Measurements from ENCODE around the gene WDR18.

DNA sequence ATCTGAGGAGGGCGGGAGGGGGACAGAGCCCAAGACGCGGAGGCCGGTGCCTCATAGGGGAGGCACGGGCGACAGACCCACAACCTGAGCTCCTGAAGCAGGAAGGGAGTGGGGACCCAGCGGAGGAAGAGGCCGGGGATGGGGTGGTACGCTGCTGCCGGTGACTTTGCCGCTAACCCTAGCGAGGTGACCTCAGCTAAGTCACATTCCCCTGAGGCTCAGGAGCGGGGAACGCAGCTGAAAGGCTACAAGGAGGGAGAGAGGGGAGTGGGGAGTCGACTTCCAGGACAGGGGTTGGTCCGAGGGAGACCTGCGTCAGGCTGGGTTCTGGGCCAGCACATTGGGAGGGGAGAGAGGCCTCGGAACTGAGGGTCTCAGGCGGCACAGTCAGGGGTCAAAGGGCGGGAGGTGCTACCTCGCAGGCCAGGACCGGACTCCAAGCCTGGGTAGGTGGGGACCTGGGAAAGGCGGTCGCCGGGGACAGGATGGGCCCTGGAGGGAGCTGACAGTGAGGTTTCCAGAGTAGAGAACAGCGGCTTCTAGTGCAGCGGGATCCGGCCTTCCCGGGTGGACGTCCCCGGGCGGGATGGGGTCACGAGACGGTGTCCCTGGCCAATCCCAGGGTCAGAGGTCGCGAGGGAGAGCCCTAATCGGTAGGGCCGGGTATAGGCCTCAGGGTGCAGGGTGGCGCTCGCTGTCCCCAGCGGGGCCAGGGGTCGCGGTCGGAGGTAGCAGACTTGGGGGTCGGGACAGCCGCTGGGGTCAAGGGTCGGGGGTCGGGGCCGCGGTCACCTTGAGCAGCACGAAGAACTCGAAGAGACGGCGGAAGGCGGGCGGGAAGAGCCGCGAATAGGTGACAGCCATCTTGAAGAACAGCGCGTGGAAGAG, 36.1 kb downstream of the WDR18 start:
- no peak for TF ChIP-seq POLR2AphosphoS5 (IDR thresholded peaks at IDR 0.05)
- TF ChIP-seq, protein P1, sequence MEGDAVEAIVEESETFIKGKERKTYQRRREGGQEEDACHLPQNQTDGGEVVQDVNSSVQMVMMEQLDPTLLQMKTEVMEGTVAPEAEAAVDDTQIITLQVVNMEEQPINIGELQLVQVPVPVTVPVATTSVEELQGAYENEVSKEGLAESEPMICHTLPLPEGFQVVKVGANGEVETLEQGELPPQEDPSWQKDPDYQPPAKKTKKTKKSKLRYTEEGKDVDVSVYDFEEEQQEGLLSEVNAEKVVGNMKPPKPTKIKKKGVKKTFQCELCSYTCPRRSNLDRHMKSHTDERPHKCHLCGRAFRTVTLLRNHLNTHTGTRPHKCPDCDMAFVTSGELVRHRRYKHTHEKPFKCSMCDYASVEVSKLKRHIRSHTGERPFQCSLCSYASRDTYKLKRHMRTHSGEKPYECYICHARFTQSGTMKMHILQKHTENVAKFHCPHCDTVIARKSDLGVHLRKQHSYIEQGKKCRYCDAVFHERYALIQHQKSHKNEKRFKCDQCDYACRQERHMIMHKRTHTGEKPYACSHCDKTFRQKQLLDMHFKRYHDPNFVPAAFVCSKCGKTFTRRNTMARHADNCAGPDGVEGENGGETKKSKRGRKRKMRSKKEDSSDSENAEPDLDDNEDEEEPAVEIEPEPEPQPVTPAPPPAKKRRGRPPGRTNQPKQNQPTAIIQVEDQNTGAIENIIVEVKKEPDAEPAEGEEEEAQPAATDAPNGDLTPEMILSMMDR (IDR thresholded peaks at IDR 0.05; ENCODE audit: poor library complexity, severe bottlenecking) = no peak
- TF ChIP-seq TAF1 (IDR thresholded peaks at IDR 0.05; ENCODE audit: low read depth) = no peak
